ENCODE measurements around the gene NEDD4L.
"Not testable (repeated sequence)": the region's sequence is repeated elsewhere in the genome, so short reads cannot be mapped to it uniquely, and the experiment has no call there.

NEDD4L gene

DNA sequence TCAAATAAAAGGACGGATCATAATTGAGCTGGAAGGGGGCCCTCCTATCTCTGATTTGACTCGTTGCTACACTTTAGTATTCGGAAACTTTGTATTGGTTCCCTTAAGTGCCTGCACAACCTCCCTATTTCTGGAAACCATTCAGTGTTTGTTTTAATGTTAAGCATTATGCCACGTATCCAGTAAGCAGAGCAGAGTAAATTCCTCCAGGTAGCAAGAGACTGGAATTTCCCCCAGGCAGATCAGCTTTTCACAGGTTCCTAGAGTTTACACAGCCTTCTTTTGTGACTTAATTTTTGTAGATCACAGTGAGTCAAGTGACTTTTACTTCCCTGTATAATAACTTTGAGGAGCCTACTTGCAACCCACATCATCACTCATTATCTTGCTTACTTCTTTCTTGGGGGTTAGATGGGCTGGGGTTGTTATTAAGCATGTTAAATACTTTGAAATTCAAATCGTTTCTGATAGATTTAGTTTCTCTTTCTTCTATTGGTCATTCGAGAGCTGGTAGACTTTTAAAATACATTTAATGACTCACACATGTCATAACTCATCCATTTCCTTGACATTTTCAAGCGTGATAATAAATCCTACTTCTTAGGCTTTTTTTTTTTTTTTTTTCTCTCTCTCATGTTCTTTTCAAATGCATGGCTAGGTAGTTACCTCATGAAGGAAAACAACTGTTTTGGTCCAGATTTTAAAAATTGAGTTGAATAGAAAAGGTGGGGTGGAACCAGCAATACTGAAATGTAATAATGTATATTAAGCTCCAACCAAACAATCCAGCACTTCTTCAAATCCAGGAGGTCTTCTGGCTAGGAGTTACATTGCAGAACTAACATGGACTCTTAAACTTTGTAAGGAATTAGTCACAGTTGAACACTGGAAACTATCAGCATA, 219.3 kb downstream of the NEDD4L start:
- Histone ChIP-seq H3K9ac (ENCODE audit: low read depth in 1 of 2, low read length in 2 of 2) (peak overlapping the region in 1 of 2 donors; percentile 13), H3K4me3 (ENCODE audit: low read depth in 1 of 2, low read length in 2 of 2) (peak overlapping the region in 1 of 2 donors; percentile 18), H3K36me3 (ENCODE audit: control insufficient read depth in 1 of 2, insufficient read depth in 2 of 2, low read length in 2 of 2) (no peaks in the 10 kb centered on the region), H3K27me3 (ENCODE audit: control insufficient read depth in 1 of 2, insufficient read depth in 2 of 2, low read length in 2 of 2) (no peaks in the 10 kb centered on the region), H3K4me1 (ENCODE audit: control insufficient read depth in 1 of 2, insufficient read depth in 2 of 2, low read length in 2 of 2) (peaks cover 8 to 24% of the 10 kb centered on the region in 2 donors), H3K9me3 (ENCODE audit: control insufficient read depth in 1 of 2, low read length in 2 of 2) (no peaks in the 10 kb centered on the region), H3K27ac (ENCODE audit: low read depth, low read length) (no peak overlapping the region)

DNA sequence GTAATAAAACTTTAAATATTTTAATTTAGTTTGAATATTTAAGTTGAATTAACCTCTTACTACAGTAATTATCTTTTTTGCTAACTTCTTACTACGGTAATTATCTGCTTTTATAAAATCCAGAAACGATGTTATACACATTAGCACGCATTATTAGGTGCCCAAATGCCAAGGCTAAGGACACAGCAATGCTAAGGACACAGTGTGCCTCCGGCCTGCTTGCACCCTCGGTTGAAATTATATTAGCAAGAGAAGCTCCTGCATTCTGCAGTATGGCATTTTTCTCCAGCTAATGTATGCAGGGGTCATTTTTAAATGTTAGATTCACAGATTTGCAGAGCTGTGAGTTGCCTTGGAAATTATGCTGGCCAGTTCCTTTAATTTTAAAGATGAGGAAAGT, 220.0 kb downstream of the NEDD4L start:
- Histone ChIP-seq H3K9ac (ENCODE audit: low read depth in 1 of 2, low read length in 2 of 2) (no peak overlapping the region), H3K4me1 (ENCODE audit: control insufficient read depth in 1 of 2, insufficient read depth in 2 of 2, low read length in 2 of 2) (peaks cover 8 to 24% of the 10 kb centered on the region in 2 donors), H3K27ac (ENCODE audit: low read depth, low read length) (no peak overlapping the region), H3K4me3 (ENCODE audit: low read depth in 1 of 2, low read length in 2 of 2) (no peak overlapping the region), H3K9me3 (ENCODE audit: control insufficient read depth in 1 of 2, low read length in 2 of 2) (no peaks in the 10 kb centered on the region), H3K36me3 (ENCODE audit: control insufficient read depth in 1 of 2, insufficient read depth in 2 of 2, low read length in 2 of 2) (no peaks in the 10 kb centered on the region), H3K27me3 (ENCODE audit: control insufficient read depth in 1 of 2, insufficient read depth in 2 of 2, low read length in 2 of 2) (no peaks in the 10 kb centered on the region)

DNA sequence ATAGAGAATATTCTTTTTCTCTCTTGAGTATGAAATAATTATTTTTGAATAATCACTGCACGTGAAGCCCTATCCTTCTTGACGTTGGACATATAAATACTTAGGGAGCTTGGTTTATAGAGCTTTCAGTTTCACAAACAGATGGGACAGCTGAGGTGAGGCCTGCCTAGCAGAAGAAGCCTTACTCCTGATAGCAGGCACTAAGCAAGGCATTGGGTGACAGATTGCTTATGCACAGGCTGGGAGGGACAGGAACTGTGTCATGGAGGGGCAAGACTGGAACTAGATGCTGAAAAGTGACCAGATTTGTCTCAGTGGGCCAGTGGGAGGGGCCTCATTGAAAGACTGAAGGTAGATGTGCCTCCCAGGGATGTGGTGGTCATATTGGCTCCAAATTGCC, 220.8 kb downstream of the NEDD4L start:
- H3K4me3 ChIP-seq (ENCODE audit: low read depth in 1 of 2, low read length in 2 of 2) = no peak overlapping the region
- H3K36me3 ChIP-seq (ENCODE audit: control insufficient read depth in 1 of 2, insufficient read depth in 2 of 2, low read length in 2 of 2) = no peaks in the 10 kb centered on the region
- H3K9me3 ChIP-seq (ENCODE audit: control insufficient read depth in 1 of 2, low read length in 2 of 2) = no peaks in the 10 kb centered on the region
- H3K27me3 ChIP-seq (ENCODE audit: control insufficient read depth in 1 of 2, insufficient read depth in 2 of 2, low read length in 2 of 2) = no peaks in the 10 kb centered on the region
- H3K27ac ChIP-seq (ENCODE audit: low read depth, low read length) = no peak overlapping the region
- H3K9ac ChIP-seq (ENCODE audit: low read depth in 1 of 2, low read length in 2 of 2) = no peak overlapping the region
- H3K4me1 ChIP-seq (ENCODE audit: control insufficient read depth in 1 of 2, insufficient read depth in 2 of 2, low read length in 2 of 2) = peaks cover 8 to 29% of the 10 kb centered on the region in 2 donors

DNA sequence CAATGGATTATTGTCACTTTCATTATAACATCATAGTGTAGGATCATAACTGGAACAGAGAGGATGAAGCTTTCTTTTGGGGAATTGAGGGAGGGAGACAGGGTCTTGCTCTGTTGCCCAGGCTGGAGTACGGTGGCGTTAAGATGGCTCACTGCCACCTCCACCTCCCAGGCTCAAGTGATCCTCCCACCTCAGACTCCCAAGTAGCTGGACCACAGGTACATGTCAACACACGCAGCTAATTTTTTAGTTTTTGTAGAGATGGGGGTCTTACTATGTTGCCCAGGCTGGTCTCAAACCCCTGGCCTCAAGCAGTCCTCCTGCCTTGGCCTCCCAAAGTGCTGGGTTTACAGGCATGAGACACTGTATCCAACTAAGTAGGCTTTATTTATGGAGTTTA, 221.5 kb downstream of the NEDD4L start:
- H3K27me3 ChIP-seq (ENCODE audit: control insufficient read depth in 1 of 2, insufficient read depth in 2 of 2, low read length in 2 of 2); H3K27ac ChIP-seq (ENCODE audit: low read depth, low read length); H3K9ac ChIP-seq (ENCODE audit: low read depth in 1 of 2, low read length in 2 of 2); H3K36me3 ChIP-seq (ENCODE audit: control insufficient read depth in 1 of 2, insufficient read depth in 2 of 2, low read length in 2 of 2); H3K4me3 ChIP-seq (ENCODE audit: low read depth in 1 of 2, low read length in 2 of 2); H3K9me3 ChIP-seq (ENCODE audit: control insufficient read depth in 1 of 2, low read length in 2 of 2): not testable (repeated sequence)
- H3K4me1 ChIP-seq (ENCODE audit: control insufficient read depth in 1 of 2, insufficient read depth in 2 of 2, low read length in 2 of 2) = peaks cover 11 to 35% of the 10 kb centered on the region in 2 donors

DNA sequence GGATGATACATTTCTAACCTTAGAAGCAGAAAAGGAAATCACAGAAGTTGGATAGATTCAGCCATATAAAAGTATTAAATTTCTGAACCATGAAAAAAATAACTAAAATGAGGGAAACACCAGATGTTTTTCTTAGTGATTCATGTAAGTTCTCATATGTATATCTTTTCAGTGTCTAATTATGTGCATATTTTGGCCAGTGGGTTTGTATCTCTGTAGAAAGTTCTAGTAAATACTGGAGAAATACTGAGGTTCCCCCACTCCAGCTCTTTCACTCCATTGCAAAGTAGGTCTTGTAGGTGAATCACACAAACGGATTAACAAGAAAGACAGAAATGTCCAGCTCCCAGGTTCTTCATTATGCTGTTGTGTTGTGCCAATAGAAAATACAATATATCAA, 222.3 kb downstream of the NEDD4L start:
- Histone ChIP-seq H3K27me3 (ENCODE audit: control insufficient read depth in 1 of 2, insufficient read depth in 2 of 2, low read length in 2 of 2) (no peaks in the 10 kb centered on the region), H3K27ac (ENCODE audit: low read depth, low read length) (no peak overlapping the region), H3K36me3 (ENCODE audit: control insufficient read depth in 1 of 2, insufficient read depth in 2 of 2, low read length in 2 of 2) (no peaks in the 10 kb centered on the region), H3K9ac (ENCODE audit: low read depth in 1 of 2, low read length in 2 of 2) (no peak overlapping the region), H3K9me3 (ENCODE audit: control insufficient read depth in 1 of 2, low read length in 2 of 2) (no peaks in the 10 kb centered on the region), H3K4me1 (ENCODE audit: control insufficient read depth in 1 of 2, insufficient read depth in 2 of 2, low read length in 2 of 2) (peaks cover 11 to 41% of the 10 kb centered on the region in 2 donors), H3K4me3 (ENCODE audit: low read depth in 1 of 2, low read length in 2 of 2) (no peak overlapping the region)

DNA sequence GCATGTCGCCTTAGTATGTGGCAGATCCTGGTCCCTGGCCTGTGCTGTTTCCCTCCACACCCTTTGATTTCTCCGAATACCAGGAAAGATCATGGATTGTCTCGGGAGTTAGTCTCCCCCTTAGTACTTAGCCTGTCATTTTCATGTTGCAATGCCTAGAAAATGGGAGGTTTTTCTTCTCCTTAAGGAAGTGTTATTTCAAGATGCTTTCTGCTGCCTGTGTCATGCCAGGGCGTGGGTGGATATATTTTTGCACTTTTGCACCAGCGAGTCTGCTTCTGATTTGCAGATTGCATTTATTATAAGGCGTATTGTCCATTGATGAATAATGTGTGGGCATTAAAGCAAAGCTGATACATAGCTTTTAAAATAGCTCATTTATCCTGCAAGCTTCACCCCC, 223.5 kb downstream of the NEDD4L start:
- Histone ChIP-seq H3K27ac (ENCODE audit: low read depth, low read length) (no peak overlapping the region), H3K36me3 (ENCODE audit: control insufficient read depth in 1 of 2, insufficient read depth in 2 of 2, low read length in 2 of 2) (no peaks in the 10 kb centered on the region), H3K4me1 (ENCODE audit: control insufficient read depth in 1 of 2, insufficient read depth in 2 of 2, low read length in 2 of 2) (peaks cover 11 to 46% of the 10 kb centered on the region in 2 donors), H3K9ac (ENCODE audit: low read depth in 1 of 2, low read length in 2 of 2) (no peak overlapping the region), H3K27me3 (ENCODE audit: control insufficient read depth in 1 of 2, insufficient read depth in 2 of 2, low read length in 2 of 2) (no peaks in the 10 kb centered on the region), H3K9me3 (ENCODE audit: control insufficient read depth in 1 of 2, low read length in 2 of 2) (no peaks in the 10 kb centered on the region), H3K4me3 (ENCODE audit: low read depth in 1 of 2, low read length in 2 of 2) (no peak overlapping the region)

DNA sequence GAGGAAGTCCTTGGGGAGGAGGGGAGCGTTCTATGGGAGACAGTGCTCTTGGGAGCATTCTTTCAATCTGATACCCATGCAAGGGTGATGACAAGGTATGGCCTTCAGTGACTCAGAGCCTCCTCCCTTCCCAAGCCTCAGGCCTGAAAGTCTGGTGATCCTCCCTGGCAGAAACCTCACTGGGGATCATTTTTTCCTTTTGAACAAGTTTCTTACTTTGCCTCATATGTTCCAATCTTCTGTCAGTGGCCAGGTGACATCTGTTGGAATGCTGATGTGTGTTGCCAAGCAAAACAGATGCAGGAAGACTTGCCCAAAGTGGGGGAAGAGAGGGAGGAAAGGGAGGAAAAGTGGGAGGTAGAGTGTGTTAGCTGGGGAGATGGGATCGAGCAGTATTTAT, 224.8 kb downstream of the NEDD4L start:
- no peak overlapping the region for H3K9ac ChIP-seq (ENCODE audit: low read depth in 1 of 2, low read length in 2 of 2)
- H3K9me3 ChIP-seq (ENCODE audit: control insufficient read depth in 1 of 2, low read length in 2 of 2) = no peaks in the 10 kb centered on the region
- no peak overlapping the region for H3K27ac ChIP-seq (ENCODE audit: low read depth, low read length)
- H3K36me3 ChIP-seq (ENCODE audit: control insufficient read depth in 1 of 2, insufficient read depth in 2 of 2, low read length in 2 of 2) = no peaks in the 10 kb centered on the region
- no peaks in the 10 kb centered on the region for H3K27me3 ChIP-seq (ENCODE audit: control insufficient read depth in 1 of 2, insufficient read depth in 2 of 2, low read length in 2 of 2)
- H3K4me3 ChIP-seq (ENCODE audit: low read depth in 1 of 2, low read length in 2 of 2) = no peak overlapping the region
- H3K4me1 ChIP-seq (ENCODE audit: control insufficient read depth in 1 of 2, insufficient read depth in 2 of 2, low read length in 2 of 2) = peaks cover 11 to 32% of the 10 kb centered on the region in 2 donors

DNA sequence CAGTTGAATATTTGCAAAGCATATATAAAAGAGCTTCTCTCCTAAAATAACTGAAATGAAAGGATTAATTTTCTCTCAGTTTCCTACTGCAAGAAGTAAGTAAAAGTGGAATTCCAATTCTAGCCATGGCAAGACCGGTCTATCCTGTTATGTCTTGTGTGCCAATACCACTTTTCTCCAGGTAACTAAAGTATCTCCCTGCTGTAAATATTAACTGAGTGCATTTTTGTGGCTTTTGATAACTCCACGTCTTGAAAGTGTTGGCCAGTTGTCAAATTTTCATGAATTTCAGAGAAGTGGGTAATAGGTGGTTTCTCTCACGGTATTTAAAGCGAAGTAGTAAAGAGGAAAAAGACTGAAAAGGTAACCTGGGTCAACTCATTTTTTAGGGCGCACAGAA, 225.9 kb downstream of the NEDD4L start:
- Histone ChIP-seq H3K4me1 (ENCODE audit: control insufficient read depth in 1 of 2, insufficient read depth in 2 of 2, low read length in 2 of 2) (peaks cover 4 to 24% of the 10 kb centered on the region in 2 donors), H3K27ac (ENCODE audit: low read depth, low read length) (no peak overlapping the region), H3K36me3 (ENCODE audit: control insufficient read depth in 1 of 2, insufficient read depth in 2 of 2, low read length in 2 of 2) (no peaks in the 10 kb centered on the region), H3K4me3 (ENCODE audit: low read depth in 1 of 2, low read length in 2 of 2) (no peak overlapping the region), H3K9me3 (ENCODE audit: control insufficient read depth in 1 of 2, low read length in 2 of 2) (no peaks in the 10 kb centered on the region), H3K27me3 (ENCODE audit: control insufficient read depth in 1 of 2, insufficient read depth in 2 of 2, low read length in 2 of 2) (no peaks in the 10 kb centered on the region), H3K9ac (ENCODE audit: low read depth in 1 of 2, low read length in 2 of 2) (no peak overlapping the region)

DNA sequence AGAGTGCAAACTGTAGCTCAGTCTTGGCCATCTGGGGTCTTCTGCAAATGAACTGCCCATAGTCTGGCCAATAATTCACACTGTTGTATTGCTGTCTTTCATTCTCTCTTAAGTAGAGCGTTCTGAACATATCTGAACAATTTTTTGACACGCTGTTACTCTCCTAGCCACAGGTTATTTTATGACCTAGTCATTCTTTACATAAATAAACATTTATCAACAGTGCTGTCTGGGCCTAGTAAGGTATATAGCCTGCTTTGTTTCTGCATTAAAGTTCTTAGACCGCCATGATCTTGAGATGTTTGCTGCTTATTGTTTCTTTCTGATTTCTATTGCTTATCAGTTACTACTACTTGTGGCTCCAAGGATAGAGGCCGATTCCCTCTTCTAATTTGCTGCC, 226.4 kb downstream of the NEDD4L start:
- no peaks in the 10 kb centered on the region for H3K9me3 ChIP-seq (ENCODE audit: control insufficient read depth in 1 of 2, low read length in 2 of 2)
- H3K9ac ChIP-seq (ENCODE audit: low read depth in 1 of 2, low read length in 2 of 2) = no peak overlapping the region
- no peaks in the 10 kb centered on the region for H3K27me3 ChIP-seq (ENCODE audit: control insufficient read depth in 1 of 2, insufficient read depth in 2 of 2, low read length in 2 of 2)
- no peaks in the 10 kb centered on the region for H3K36me3 ChIP-seq (ENCODE audit: control insufficient read depth in 1 of 2, insufficient read depth in 2 of 2, low read length in 2 of 2)
- H3K4me3 ChIP-seq (ENCODE audit: low read depth in 1 of 2, low read length in 2 of 2) = no peak overlapping the region
- no peak overlapping the region for H3K27ac ChIP-seq (ENCODE audit: low read depth, low read length)
- H3K4me1 ChIP-seq (ENCODE audit: control insufficient read depth in 1 of 2, insufficient read depth in 2 of 2, low read length in 2 of 2) = peaks cover 3 to 25% of the 10 kb centered on the region in 2 donors

DNA sequence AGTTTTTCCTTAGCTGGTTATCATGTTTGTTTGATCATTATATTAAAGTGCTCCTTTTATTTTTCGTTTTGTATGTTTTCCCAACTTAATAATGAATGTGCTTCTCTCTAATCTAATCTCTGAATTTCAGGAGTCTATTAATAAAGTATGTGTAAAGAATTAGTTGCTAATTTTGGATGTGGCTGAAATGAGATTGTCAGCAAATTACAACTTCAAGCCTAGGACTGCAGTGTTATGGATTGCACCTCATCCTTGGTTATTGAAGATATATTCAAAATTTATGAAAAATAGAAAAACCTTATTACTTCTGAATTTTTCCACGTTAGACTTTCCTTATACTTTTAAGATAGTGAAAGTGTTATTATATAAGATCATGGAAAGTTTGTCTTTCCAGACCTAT, 227.7 kb downstream of the NEDD4L start:
- H3K9me3 ChIP-seq (ENCODE audit: control insufficient read depth in 1 of 2, low read length in 2 of 2) = no peaks in the 10 kb centered on the region
- no peak overlapping the region for H3K27ac ChIP-seq (ENCODE audit: low read depth, low read length)
- H3K27me3 ChIP-seq (ENCODE audit: control insufficient read depth in 1 of 2, insufficient read depth in 2 of 2, low read length in 2 of 2) = no peaks in the 10 kb centered on the region
- no peaks in the 10 kb centered on the region for H3K36me3 ChIP-seq (ENCODE audit: control insufficient read depth in 1 of 2, insufficient read depth in 2 of 2, low read length in 2 of 2)
- H3K9ac ChIP-seq (ENCODE audit: low read depth in 1 of 2, low read length in 2 of 2) = no peak overlapping the region
- H3K4me3 ChIP-seq (ENCODE audit: low read depth in 1 of 2, low read length in 2 of 2) = no peak overlapping the region
- H3K4me1 ChIP-seq (ENCODE audit: control insufficient read depth in 1 of 2, insufficient read depth in 2 of 2, low read length in 2 of 2) = peaks cover 3 to 31% of the 10 kb centered on the region in 2 donors

Measured in duodenal mucosa (tissue), 2 donors.